ENCODE measurements around the gene MAPK10.

- TF ChIP-seq ATF3 (IDR thresholded peaks at IDR 0.05) (no peak), CTCF (IDR thresholded peaks at IDR 0.05; ENCODE audit: low read depth, low read length, missing input control) (no peak), MAX (IDR thresholded peaks at IDR 0.05) (no peak), REST (IDR thresholded peaks at IDR 0.05) (no peak), RAD21 (IDR thresholded peaks at IDR 0.05) (no peak), TAF1 (conservative IDR thresholded peaks at IDR 0.05) (no peak), HNF4G (IDR thresholded peaks at IDR 0.05) (no peak)
Measured at GRCh38 chr4:86326400-86326799, 33.5 kb downstream of the MAPK10 start.

Data from liver (tissue), 3 donors.